ENCODE results near the gene TARP.
"Not testable (repeated sequence)": the region's sequence is repeated elsewhere in the genome, so short reads cannot be mapped to it uniquely, and the experiment has no call there.

Gene TARP

GRCh38 chr7:38262026-38262425 is 11.4 kb downstream of the TARP start:
- DNase-seq (ENCODE audit: low read depth) = not testable (repeated sequence)

- DNase-seq (ENCODE audit: low read depth) = not testable (repeated sequence)
Measured at GRCh38 chr7:38261601-38262000, 11.8 kb downstream of the TARP start.

DNA sequence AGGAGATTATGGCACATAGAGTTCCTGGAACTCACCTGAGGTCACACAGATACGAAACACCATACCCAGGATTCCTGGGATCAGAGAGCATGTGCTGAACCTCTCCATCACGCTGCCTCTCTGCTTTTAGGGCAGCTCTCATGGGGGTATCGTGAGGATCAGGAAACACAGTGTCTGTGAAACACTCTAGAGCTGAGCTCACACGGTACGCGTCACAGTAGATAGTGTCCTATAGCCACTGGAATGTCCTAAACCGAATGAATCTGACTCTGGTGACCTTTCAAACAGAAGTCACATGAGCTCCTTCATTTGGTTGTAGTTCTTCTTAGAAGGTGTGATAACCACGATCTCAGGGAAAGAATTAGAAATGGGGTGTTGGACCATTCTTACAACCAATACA is 14.3 kb downstream of the TARP start:
- DNase-seq (ENCODE audit: low read depth) = not testable (repeated sequence)

DNA sequence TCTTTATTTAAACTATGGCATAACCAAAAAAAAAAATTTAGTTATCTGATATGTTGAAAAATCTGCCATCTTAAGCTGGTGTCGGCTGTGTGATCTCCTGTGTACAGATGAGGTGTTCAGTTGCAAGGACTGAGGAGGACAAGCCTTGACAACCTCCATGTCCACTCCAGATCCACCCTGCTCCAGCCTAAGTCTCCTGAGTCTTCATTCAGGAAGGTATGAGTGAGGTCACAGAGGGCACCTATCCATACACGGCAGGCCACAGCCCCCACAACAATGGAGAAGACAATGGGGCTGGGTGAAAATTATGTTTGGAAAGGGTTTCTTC is 16.1 kb downstream of the TARP start:
- no peak for DNase-seq (ENCODE audit: low read depth)

DNA sequence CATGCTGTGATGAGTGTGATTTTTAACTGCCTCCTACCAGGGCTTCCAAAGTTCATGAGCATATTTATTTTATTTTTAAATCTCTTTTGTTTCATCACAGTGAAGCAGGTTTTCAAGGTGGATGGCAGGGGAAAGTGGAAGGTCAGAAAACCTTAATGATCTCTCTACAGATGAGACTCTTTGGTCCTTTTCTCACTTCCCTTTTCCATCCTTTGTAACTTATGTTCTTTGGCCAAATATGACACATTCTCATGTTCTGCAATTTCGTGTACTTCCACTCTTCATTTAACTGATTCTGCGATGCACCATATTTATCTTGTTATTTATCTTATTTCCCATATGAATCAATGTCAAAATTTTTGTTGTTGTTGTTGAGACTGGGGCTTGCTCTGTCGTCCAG is 23.6 kb downstream of the TARP start:
- not testable (repeated sequence) for DNase-seq (ENCODE audit: low read depth)

- DNase-seq (ENCODE audit: low read depth) = no peak
Measured at GRCh38 chr7:38248069-38248567, 25.3 kb downstream of the TARP start.

GRCh38 chr7:38245409-38245977 is 27.9 kb downstream of the TARP start:
- no peak for DNase-seq (ENCODE audit: low read depth)

DNA sequence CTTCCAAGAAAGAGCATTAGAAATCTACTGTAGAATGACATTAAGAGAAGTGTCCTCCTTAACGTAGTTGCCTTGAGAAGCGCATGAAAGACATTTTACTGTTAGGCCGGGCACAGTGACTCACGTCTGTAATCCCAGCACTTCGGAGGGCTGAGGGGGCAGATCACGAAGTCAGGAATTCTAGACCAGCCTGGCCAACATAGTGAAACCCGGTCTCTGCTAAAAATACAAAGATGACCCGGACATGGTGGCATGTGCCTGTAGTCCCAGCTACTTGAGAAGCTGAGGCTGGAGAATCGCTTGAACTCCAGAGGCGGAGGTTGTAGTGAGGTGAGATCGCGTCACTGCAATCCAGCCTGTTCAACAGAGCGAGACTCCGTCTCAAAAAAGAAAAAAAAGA is 28.9 kb downstream of the TARP start:
- DNase-seq (ENCODE audit: low read depth) = no peak

DNA sequence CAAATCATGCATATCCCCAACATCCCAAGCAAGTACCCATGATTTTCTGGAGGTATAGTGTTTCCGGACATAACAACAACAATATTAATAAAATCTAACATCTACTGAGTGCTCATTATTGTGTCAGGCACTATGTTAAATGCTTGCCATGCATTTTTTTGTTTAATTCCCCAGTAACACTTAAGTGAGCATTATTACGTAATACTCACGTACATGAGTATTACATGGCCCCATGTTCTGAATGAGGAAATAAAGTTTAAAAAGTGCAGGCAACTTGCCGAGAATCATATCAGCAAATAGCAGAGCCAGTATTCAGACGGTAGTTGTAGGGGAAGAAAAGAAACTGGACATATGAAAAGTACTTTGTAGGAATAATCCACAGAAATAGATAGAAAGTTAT is 30.1 kb downstream of the TARP start:
- DNase-seq (ENCODE audit: low read depth) = not testable (repeated sequence)

GRCh38 chr7:38242814-38243213 is 30.6 kb downstream of the TARP start:
- DNase-seq (ENCODE audit: low read depth) = no peak

GRCh38 chr7:38241071-38241470 is 32.4 kb downstream of the TARP start:
- no peak for DNase-seq (ENCODE audit: low read depth)

DNA sequence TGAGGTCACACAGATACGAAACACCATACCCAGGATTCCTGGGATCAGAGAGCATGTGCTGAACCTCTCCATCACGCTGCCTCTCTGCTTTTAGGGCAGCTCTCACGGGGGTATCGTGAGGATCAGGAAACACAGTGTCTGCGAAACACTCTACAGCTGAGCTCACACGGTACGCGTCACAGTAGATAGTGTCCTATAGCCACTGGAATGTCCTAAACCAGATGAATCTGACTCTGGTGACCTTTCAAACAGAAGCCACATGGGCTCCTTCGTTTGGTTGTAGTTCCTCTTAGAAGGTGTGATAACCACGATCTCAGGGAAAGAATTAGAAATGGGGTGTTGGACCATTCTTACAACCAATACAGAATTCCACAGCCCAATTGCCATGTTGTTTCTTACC is 34.3 kb downstream of the TARP start:
- DNase-seq (ENCODE audit: low read depth) = not testable (repeated sequence)

- no peak for DNase-seq (ENCODE audit: low read depth)
Measured at GRCh38 chr7:38235606-38236005, 37.8 kb downstream of the TARP start.

GRCh38 chr7:38234759-38235158 is 38.7 kb downstream of the TARP start:
- not testable (repeated sequence) for DNase-seq (ENCODE audit: low read depth)

- DNase-seq (ENCODE audit: low read depth) = peak; percentile 85
Measured at GRCh38 chr7:38232502-38233366, 40.7 kb downstream of the TARP start.

GRCh38 chr7:38229884-38230642 is 43.4 kb downstream of the TARP start:
- DNase-seq (ENCODE audit: low read depth) = no peak

GRCh38 chr7:38229386-38229785 is 44.0 kb downstream of the TARP start:
- DNase-seq (ENCODE audit: low read depth) = peak; percentile 39

DNA sequence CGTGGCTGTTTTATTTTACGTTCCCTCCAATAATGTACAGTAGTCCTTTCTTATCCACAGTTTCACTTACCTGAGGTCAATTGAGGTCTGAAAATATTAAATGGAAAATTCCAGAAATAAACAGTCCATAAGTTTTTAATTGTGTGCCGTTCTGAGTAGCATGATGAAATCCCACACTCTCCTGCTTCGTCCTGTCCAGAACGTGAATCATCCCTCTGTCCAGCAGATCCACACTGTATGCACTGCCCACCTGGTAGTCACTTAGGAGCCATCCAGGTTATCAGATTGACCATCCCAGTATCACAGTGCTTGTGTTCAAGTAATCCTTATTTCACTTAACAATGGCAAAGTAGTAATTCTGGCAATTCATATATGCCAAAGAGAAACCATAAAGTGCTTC is 49.0 kb downstream of the TARP start:
- DNase-seq (ENCODE audit: low read depth) = no peak

DNA sequence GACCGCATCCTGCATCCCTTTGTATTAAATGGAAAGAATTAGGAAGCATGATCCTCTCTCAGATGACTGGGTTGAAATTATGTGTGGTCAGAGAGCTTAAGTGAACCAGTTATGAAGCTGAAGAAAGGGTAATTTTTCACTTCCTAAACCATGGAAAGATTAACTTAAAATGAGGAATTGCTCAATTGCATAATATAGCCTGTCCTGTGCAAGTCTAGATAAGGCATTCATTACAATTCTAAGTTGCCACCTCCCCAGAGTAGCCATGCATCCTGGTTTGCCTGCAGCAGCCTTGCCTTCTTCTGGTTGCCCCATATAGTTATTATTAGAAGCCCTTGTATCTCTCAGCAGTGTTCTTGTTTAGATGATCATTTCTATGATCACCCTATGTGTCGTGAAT is 50.1 kb downstream of the TARP start:
- no peak for DNase-seq (ENCODE audit: low read depth)

DNA sequence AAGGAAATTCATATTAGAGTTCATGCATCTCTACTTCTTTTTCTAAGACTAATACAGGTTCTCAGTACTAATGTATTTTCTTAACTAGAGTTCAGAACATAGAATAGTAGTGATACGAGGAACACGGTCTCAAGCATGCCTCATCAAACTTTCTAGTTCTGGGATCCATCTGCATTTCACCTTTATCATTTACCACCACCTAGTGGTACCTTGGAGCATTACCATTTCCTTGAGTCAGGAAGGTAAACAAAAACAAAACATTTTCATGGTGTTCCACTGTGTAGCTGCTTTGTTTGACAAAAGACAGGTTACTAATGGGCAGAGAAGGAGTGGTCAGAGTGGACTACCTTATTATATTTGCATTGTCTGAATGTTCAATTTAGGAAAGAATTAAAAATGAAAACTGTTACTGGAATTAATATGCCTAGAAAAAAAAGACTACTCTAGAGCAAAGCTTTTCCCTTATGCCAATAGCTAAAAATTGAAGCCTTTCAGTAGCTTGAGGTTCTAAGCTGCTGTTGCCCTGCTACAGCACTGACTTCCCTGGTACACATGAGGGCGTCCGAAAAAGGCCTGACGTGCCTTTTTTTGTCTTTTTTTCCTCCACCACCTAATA is 50.8 kb downstream of the TARP start:
- no peak for DNase-seq (ENCODE audit: low read depth)

DNA sequence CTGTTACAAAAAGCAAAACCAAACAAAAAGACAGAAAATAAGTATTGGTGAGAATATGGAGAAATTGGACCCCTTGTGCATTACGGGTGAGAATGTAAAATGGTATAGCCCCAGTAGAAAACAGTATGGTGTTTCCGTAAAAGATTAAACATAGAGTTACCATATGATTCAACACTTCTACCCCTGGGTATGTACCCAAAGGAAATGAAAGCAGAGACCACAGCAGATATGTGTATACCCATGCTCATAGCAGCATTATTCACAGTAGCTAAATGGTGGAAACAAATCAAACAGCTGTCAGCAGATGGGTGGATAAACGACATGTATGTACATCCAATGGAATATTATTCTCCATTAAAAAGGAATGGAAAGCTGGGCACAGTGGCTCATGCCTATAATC is 53.0 kb downstream of the TARP start:
- DNase-seq (ENCODE audit: low read depth) = no peak

- DNase-seq (ENCODE audit: low read depth) = no peak
Measured at GRCh38 chr7:38217672-38218071, 55.8 kb downstream of the TARP start.
